T47D (cell line): ENCODE results near the gene EIF5A2.
A peak's percentile ranks its signal among the peaks of the same experiment; 100 is the strongest.
"Not testable (repeated sequence)": the region's sequence is repeated elsewhere in the genome, so short reads cannot be mapped to it uniquely, and the experiment has no call there.

ENCODE experiments used
- DNase-seq, 2 experiments: peaks; one replicate each; pipeline versions ENCODE4 v3.0.0 to v3.0.0-alpha.2; 2011 to 2012; ENCODE audit warnings: low read depth in 1 of 2, low spot score in 1 of 2
- JUND ChIP-seq: IDR thresholded peaks from 2 replicates; pipeline ENCODE4 v1.6.1; 2012; ENCODE audit warnings: low read depth
- in situ Hi-C: cut with HindIII; loops from 2 replicates; pipeline ENCODE4 v1.10.0; 2016; ENCODE audit warnings: low sequenced_read_pairs, low pct_unique_long_range_greater_than_20kb

EIF5A2 gene

GRCh38 chr3:170911051-170911450 lies 2.6 kb upstream of the EIF5A2 start:
- TF ChIP-seq JUND = no peak
- no peak for DNase-seq
- in situ Hi-C loops = no loop called here

GRCh38 chr3:170910542-170910941 lies 2.1 kb upstream of the EIF5A2 start:
- DNase-seq = no peak
- no peak for TF ChIP-seq JUND
- in situ Hi-C loops = no loop called here

GRCh38 chr3:170909129-170909903 lies 879 bp upstream of the EIF5A2 start:
- no peak for TF ChIP-seq JUND
- DNase-seq = peak in 1 of 2 experiments; percentile 16
- in situ Hi-C loops = no loop called here

- TF ChIP-seq JUND = no peak
- in situ Hi-C loops = no loop called here
- no peak for DNase-seq
These were observed 701 bp downstream of the EIF5A2 start for GRCh38 chr3:170907637-170908234.

GRCh38 chr3:170905862-170906261 lies 2.6 kb downstream of the EIF5A2 start:
- TF ChIP-seq JUND = no peak
- in situ Hi-C loops = no loop called here

GRCh38 chr3:170903123-170903522 lies 5.3 kb downstream of the EIF5A2 start:
- DNase-seq = no peak
- in situ Hi-C loops = no loop called here
- TF ChIP-seq JUND = no peak

More at GRCh38 chr3:170905862-170906261, 2.6 kb downstream of the EIF5A2 start:
- no peak for DNase-seq

GRCh38 chr3:170899455-170899854 lies 9.0 kb downstream of the EIF5A2 start:
- in situ Hi-C loops = no loop called here
- DNase-seq = no peak
- no peak for TF ChIP-seq JUND

GRCh38 chr3:170897978-170898377 lies 10.5 kb downstream of the EIF5A2 start:
- no peak for DNase-seq
- no peak for TF ChIP-seq JUND
- in situ Hi-C loops = no loop called here

GRCh38 chr3:170897199-170897598 lies 11.2 kb downstream of the EIF5A2 start:
- in situ Hi-C loops = not testable (repeated sequence)

GRCh38 chr3:170896781-170897180 lies 11.7 kb downstream of the EIF5A2 start:
- no peak for TF ChIP-seq JUND
- no peak for DNase-seq
- in situ Hi-C loops = no loop called here

More at GRCh38 chr3:170897199-170897598, 11.2 kb downstream of the EIF5A2 start:
- DNase-seq = not testable (repeated sequence)

- in situ Hi-C loops, DNase-seq: not testable (repeated sequence)
These were observed 12.1 kb downstream of the EIF5A2 start for GRCh38 chr3:170896333-170896732.

GRCh38 chr3:170893895-170894294 lies 14.5 kb downstream of the EIF5A2 start:
- in situ Hi-C loops = no loop called here
- DNase-seq = no peak
- no peak for TF ChIP-seq JUND

- in situ Hi-C loops = no loop called here
- DNase-seq = no peak
- TF ChIP-seq JUND = no peak
These were observed 18.8 kb downstream of the EIF5A2 start for GRCh38 chr3:170889630-170890029.
